Measurements from ENCODE around the gene SELENOM.
"Not testable (repeated sequence)": the region's sequence is repeated elsewhere in the genome, so short reads cannot be mapped to it uniquely, and the experiment has no call there.

The SELENOM gene

DNA sequence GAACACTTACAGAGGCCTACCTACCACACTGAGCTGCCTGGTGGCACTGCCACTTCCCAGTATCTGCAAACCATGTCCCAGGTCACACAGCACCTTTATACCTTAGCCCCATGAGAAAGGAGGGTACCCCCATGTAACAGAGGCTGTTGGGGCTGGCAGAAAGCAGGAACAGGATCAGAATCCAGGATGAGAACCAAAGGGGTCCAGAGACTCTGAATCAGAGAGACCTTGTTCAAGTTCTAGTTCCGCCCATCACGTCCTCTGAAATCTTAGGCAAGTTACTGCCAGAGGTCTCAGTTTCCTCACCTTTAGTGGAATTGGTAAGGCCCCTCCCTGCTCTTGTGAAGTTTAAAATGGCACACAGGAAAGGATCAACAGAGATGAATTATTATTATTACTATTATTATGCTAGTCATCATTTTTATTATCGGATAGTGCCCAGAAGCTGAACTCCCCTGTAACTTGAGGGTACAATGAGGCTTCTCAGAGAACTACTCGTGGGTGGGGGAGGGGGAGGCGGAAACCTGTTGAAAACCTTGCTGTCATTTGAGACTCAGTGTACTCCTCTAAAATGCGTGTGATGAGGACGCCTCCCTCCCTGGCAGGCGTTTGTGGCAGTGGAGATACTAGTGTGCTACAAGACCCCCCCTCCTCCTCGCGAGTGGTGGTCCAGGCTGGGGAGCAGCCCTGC lies 9.3 kb downstream of the SELENOM start:
- Histone ChIP-seq H3K4me3 (ENCODE audit: low read depth, low read length, poor library complexity, severe bottlenecking) (no peak overlapping the region), H3K9me2 (ENCODE audit: low read depth, low read length) (no peaks in the 10 kb centered on the region), H3K27ac (ENCODE audit: low read depth, low read length, poor library complexity, severe bottlenecking) (no peak overlapping the region), H3K9ac (ENCODE audit: low read length) (no peak overlapping the region), H3K27me3 (ENCODE audit: insufficient read depth, low read length) (no peaks in the 10 kb centered on the region), H3K79me2 (ENCODE audit: insufficient read depth, low read length) (no peaks in the 10 kb centered on the region), H3K4me1 (ENCODE audit: insufficient read depth, low read length, severe bottlenecking) (no peaks in the 10 kb centered on the region), H4K20me1 (ENCODE audit: insufficient read depth, low read length) (no peaks in the 10 kb centered on the region), H3K36me3 (ENCODE audit: insufficient read depth, low read length) (no peaks in the 10 kb centered on the region), H3K9me3 (ENCODE audit: low read length) (no peaks in the 10 kb centered on the region), H3F3A (ENCODE audit: insufficient read depth, low read length) (no peaks in the 10 kb centered on the region), H2AFZ (ENCODE audit: low read length) (no peak overlapping the region), H3K4me2 (ENCODE audit: low read length) (no peak overlapping the region)
- TF ChIP-seq, protein P1, sequence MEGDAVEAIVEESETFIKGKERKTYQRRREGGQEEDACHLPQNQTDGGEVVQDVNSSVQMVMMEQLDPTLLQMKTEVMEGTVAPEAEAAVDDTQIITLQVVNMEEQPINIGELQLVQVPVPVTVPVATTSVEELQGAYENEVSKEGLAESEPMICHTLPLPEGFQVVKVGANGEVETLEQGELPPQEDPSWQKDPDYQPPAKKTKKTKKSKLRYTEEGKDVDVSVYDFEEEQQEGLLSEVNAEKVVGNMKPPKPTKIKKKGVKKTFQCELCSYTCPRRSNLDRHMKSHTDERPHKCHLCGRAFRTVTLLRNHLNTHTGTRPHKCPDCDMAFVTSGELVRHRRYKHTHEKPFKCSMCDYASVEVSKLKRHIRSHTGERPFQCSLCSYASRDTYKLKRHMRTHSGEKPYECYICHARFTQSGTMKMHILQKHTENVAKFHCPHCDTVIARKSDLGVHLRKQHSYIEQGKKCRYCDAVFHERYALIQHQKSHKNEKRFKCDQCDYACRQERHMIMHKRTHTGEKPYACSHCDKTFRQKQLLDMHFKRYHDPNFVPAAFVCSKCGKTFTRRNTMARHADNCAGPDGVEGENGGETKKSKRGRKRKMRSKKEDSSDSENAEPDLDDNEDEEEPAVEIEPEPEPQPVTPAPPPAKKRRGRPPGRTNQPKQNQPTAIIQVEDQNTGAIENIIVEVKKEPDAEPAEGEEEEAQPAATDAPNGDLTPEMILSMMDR (IDR thresholded peaks at IDR 0.05; ENCODE audit: low read length) = no peak
- TF ChIP-seq EZH2 (IDR thresholded peaks at IDR 0.05; ENCODE audit: borderline replicate concordance, low read length) = no peak

DNA sequence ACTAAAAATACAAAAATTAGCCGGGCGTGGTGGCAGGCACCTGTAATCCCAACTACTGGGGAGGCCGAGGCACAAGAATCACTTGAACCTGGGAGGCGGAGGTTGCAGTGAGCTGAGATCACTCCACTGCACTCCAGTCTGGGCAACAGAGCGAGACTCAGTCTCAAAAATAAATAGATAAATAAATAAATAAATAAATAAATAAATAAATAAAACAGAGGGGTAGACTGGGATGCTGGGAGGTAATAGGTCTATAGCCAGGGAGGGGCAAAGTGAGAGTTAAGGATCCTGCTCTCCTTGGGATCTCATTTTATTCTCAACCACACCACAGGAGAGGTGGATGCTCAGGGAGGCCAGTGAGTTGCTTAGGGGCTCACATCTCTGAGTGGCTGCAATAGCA lies 9.8 kb downstream of the SELENOM start:
- H3K4me1 ChIP-seq (ENCODE audit: insufficient read depth, low read length, severe bottlenecking); H3K27me3 ChIP-seq (ENCODE audit: insufficient read depth, low read length); H2AFZ ChIP-seq (ENCODE audit: low read length); H3K36me3 ChIP-seq (ENCODE audit: insufficient read depth, low read length); H3K9ac ChIP-seq (ENCODE audit: low read length); H4K20me1 ChIP-seq (ENCODE audit: insufficient read depth, low read length); H3K9me3 ChIP-seq (ENCODE audit: low read length); H3F3A ChIP-seq (ENCODE audit: insufficient read depth, low read length); H3K9me2 ChIP-seq (ENCODE audit: low read depth, low read length); H3K4me3 ChIP-seq (ENCODE audit: low read depth, low read length, poor library complexity, severe bottlenecking); H3K79me2 ChIP-seq (ENCODE audit: insufficient read depth, low read length); H3K4me2 ChIP-seq (ENCODE audit: low read length); H3K27ac ChIP-seq (ENCODE audit: low read depth, low read length, poor library complexity, severe bottlenecking): not testable (repeated sequence)

DNA sequence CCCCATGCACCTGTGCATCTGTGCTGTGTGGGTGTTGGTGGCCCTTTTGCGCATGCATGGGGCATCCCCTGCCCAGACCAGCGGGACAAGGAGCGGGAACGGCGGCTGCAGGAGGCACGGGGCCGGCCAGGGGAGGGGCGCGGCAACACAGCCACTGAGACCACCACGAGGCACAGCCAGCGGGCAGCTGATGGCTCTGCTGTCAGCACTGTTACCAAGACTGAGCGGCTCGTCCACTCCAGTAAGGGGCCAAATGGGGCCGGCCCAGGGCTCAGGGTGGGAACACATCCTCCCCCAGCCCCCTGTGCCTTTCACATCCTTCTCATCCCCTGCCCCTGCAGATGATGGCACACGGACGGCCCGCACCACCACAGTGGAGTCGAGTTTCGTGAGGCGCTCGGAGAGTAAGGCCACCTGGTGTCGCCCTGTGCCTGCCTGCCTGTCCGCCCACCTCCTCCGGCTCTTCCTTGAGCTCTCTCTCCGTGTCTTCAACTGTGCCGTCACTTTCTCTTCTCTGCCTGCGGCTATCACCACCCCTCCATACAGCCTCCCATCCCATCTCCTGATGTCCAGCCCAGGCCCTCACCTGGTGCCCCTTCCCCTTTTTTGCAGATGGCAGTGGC lies 10.6 kb downstream of the SELENOM start:
- Histone ChIP-seq H2AFZ (ENCODE audit: low read length) (no peak overlapping the region), H3K27me3 (ENCODE audit: insufficient read depth, low read length) (no peaks in the 10 kb centered on the region), H3K79me2 (ENCODE audit: insufficient read depth, low read length) (no peaks in the 10 kb centered on the region), H3K4me3 (ENCODE audit: low read depth, low read length, poor library complexity, severe bottlenecking) (no peak overlapping the region), H3K9ac (ENCODE audit: low read length) (no peak overlapping the region), H4K20me1 (ENCODE audit: insufficient read depth, low read length) (no peaks in the 10 kb centered on the region), H3K9me3 (ENCODE audit: low read length) (no peaks in the 10 kb centered on the region), H3K27ac (ENCODE audit: low read depth, low read length, poor library complexity, severe bottlenecking) (no peak overlapping the region), H3K9me2 (ENCODE audit: low read depth, low read length) (no peaks in the 10 kb centered on the region), H3F3A (ENCODE audit: insufficient read depth, low read length) (no peaks in the 10 kb centered on the region), H3K4me1 (ENCODE audit: insufficient read depth, low read length, severe bottlenecking) (no peaks in the 10 kb centered on the region), H3K4me2 (ENCODE audit: low read length) (no peak overlapping the region), H3K36me3 (ENCODE audit: insufficient read depth, low read length) (no peaks in the 10 kb centered on the region)
- TF ChIP-seq, protein P1 (IDR thresholded peaks at IDR 0.05; ENCODE audit: low read length) = no peak
- TF ChIP-seq EZH2 (IDR thresholded peaks at IDR 0.05; ENCODE audit: borderline replicate concordance, low read length) = no peak
